ENCODE data around the gene FERMT3. TPM values are rescaled to one million over a fixed set of nuclear protein-coding genes. Genes with fewer than 3 reads are reported as not detected.

Gene FERMT3
- total RNA-seq, 1 experiment from 2014 or later: 10.6 TPM

DNA sequence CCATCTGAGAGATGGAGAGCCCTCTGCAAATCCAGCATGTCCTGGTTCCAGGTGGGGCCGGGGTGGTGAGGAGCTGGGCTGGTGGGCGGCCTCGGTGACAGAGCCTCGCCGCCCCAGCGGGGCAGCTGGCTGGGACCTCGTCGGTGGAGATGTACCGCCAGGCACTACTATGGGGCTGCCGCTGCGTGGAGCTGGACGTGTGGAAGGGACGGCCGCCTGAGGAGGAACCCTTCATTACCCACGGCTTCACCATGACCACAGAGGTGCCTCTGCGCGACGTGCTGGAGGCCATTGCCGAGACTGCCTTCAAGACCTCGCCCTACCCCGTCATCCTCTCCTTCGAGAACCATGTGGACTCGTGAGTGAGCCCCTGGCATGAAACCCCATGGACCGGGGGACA is 51.8 kb downstream of the FERMT3 start:
- Mint-ChIP-seq H3K36me3 (ENCODE audit: insufficient read depth in 1 of 3, low read depth in 3 of 3) (peaks cover 50 to 85% (median 72%) of the 10 kb centered on the region in 3 experiments), H3K4me1 (peaks cover under 1 to 7% of the 10 kb centered on the region in 2 experiments), H3K4me3 (no peak overlapping the region), H3K9me3 (no peaks in the 10 kb centered on the region), H3K27me3 (ENCODE audit: low read depth) (no peaks in the 10 kb centered on the region), H3K27ac (peak overlapping the region in 1 of 3 experiments; percentile 31; a peak in 1 of 7 replicates)
- H3K9me3 ChIP-seq (ENCODE audit: control insufficient read depth, low read depth, low read length): no peaks in the 10 kb centered on the region
- H3K79me1 ChIP-seq (ENCODE audit: insufficient read depth, low read depth, low read length, poor library complexity, severe bottlenecking): no peaks in the 10 kb centered on the region
- H3K79me2 ChIP-seq (ENCODE audit: insufficient read depth, low read length): no peaks in the 10 kb centered on the region
- no peak overlapping the region for H2BK15ac ChIP-seq (ENCODE audit: low read depth, low read length)
- H3K9ac ChIP-seq (ENCODE audit: extremely low read depth, insufficient read length, low read length): no peak overlapping the region
- no peak overlapping the region for H4K8ac ChIP-seq (replicated peaks; ENCODE audit: insufficient read length, low read depth, low read length)
- H2BK12ac ChIP-seq (ENCODE audit: insufficient read length, low read depth, low read length): no peak overlapping the region
- H2BK120ac ChIP-seq (ENCODE audit: low read depth, low read length, poor library complexity, severe bottlenecking): no peak overlapping the region
- H3K14ac ChIP-seq (ENCODE audit: insufficient read depth, low read length): no peak overlapping the region
- no peak overlapping the region for H3K18ac ChIP-seq (ENCODE audit: insufficient read length, low read depth, low read length)
- H3K23ac ChIP-seq (ENCODE audit: insufficient read length, low read depth, low read length): no peak overlapping the region
- H3K27me3 ChIP-seq (ENCODE audit: insufficient read depth, low read length): no peaks in the 10 kb centered on the region
- H3T11ph ChIP-seq (ENCODE audit: low read length): no peak overlapping the region
- H2AFZ ChIP-seq (ENCODE audit: low read length): no peak overlapping the region
- H2BK5ac ChIP-seq (ENCODE audit: insufficient read length, low read length): no peak overlapping the region
- no CpG with 5 or more reads among the region's 24 CpGs for WGBS (ENCODE audit: extremely low coverage, insufficient read length, low lambda C conversion rate)
- TF ChIP-seq, protein P1, sequence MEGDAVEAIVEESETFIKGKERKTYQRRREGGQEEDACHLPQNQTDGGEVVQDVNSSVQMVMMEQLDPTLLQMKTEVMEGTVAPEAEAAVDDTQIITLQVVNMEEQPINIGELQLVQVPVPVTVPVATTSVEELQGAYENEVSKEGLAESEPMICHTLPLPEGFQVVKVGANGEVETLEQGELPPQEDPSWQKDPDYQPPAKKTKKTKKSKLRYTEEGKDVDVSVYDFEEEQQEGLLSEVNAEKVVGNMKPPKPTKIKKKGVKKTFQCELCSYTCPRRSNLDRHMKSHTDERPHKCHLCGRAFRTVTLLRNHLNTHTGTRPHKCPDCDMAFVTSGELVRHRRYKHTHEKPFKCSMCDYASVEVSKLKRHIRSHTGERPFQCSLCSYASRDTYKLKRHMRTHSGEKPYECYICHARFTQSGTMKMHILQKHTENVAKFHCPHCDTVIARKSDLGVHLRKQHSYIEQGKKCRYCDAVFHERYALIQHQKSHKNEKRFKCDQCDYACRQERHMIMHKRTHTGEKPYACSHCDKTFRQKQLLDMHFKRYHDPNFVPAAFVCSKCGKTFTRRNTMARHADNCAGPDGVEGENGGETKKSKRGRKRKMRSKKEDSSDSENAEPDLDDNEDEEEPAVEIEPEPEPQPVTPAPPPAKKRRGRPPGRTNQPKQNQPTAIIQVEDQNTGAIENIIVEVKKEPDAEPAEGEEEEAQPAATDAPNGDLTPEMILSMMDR (conservative IDR thresholded peaks at IDR 0.05): no peak
- H4K91ac ChIP-seq (ENCODE audit: insufficient read length, low read depth, low read length): no peak overlapping the region
- H3K4me2 ChIP-seq (ENCODE audit: insufficient read depth, insufficient read length, low read length): no peak overlapping the region
- no peak overlapping the region for H3K56ac ChIP-seq (ENCODE audit: insufficient read length, low read depth, low read length)
- H2BK20ac ChIP-seq (ENCODE audit: low read depth, low read length, poor library complexity, severe bottlenecking): no peak overlapping the region
- no peaks in the 10 kb centered on the region for H3K23me2 ChIP-seq (ENCODE audit: insufficient read length, low read depth, low read length, poor library complexity, severe bottlenecking)
- no peaks in the 10 kb centered on the region for H3K4me1 ChIP-seq (ENCODE audit: insufficient read depth, low read length)
- no peak overlapping the region for H2AK5ac ChIP-seq (ENCODE audit: insufficient read length, low read length)
- H4K20me1 ChIP-seq (ENCODE audit: control insufficient read depth, insufficient read depth, insufficient read length): no peaks in the 10 kb centered on the region
- no peak overlapping the region for H4K5ac ChIP-seq (ENCODE audit: insufficient read length, low read depth, low read length)
- DNase-seq: no peak
- H3K27ac ChIP-seq (ENCODE audit: insufficient read length, low read depth, low read length): no peak overlapping the region
- no peak overlapping the region for H3K4ac ChIP-seq (ENCODE audit: low read depth, low read length)
